Measurements from ENCODE around the gene ZNF385C. TPM values are rescaled to one million over a fixed set of nuclear protein-coding genes. Genes with fewer than 3 reads are reported as not detected.

The ZNF385C gene
- total and polyA plus RNA-seq, 2 of the 13 experiments (the other 11 are each of a cell fraction or from before 2014, with no cell fraction given): 2.3 to 6.1 TPM

GRCh38 chr17:41989702-41990419 is 108.4 kb downstream of the ZNF385C start (continued):
- TF ChIP-seq CENPT (CRISPR knock-in tag; IDR thresholded peaks at IDR 0.05; ENCODE audit: low read depth) (no peak), MAFK (conservative IDR thresholded peaks at IDR 0.05 in 1 of 2, IDR thresholded peaks at IDR 0.05 in 1 of 2; ENCODE audit: low read length in 2 of 2) (no peak), MAF1 (CRISPR knock-in tag; IDR thresholded peaks at IDR 0.05; ENCODE audit: borderline replicate concordance) (no peak), ZNF572 (CRISPR knock-in tag; IDR thresholded peaks at IDR 0.05) (no peak), STAT6 (CRISPR knock-in tag; IDR thresholded peaks at IDR 0.05; ENCODE audit: borderline replicate concordance) (no peak), ZBTB4 (CRISPR knock-in tag; IDR thresholded peaks at IDR 0.05; ENCODE audit: borderline replicate concordance) (no peak), RBFOX2 (IDR thresholded peaks at IDR 0.05; ENCODE audit: low read depth, low read length) (no peak), ZNF30 (CRISPR knock-in tag; IDR thresholded peaks at IDR 0.05) (no peak), ARHGAP35 (CRISPR knock-in tag; IDR thresholded peaks at IDR 0.05; ENCODE audit: borderline replicate concordance) (no peak), SP4 (CRISPR knock-in tag; IDR thresholded peaks at IDR 0.05) (no peak), MEIS1 (CRISPR knock-in tag; IDR thresholded peaks at IDR 0.05; ENCODE audit: borderline replicate concordance) (no peak), RORA (CRISPR knock-in tag; IDR thresholded peaks at IDR 0.05) (no peak), TFDP2 (CRISPR knock-in tag; IDR thresholded peaks at IDR 0.05) (no peak), GZF1 (CRISPR knock-in tag; IDR thresholded peaks at IDR 0.05) (no peak), ELF3 (CRISPR knock-in tag; IDR thresholded peaks at IDR 0.05) (peak; percentile 49; the same call in 1 of the 2 replicates), ETV6 (CRISPR knock-in tag; conservative IDR thresholded peaks at IDR 0.05) (no peak), SALL1 (CRISPR knock-in tag; IDR thresholded peaks at IDR 0.05) (peak; percentile 63; the same call in 1 of the 2 replicates), SMAD9 (CRISPR knock-in tag; IDR thresholded peaks at IDR 0.05) (no peak), CBX1 (IDR thresholded peaks at IDR 0.05; ENCODE audit: low read depth) (no peak), ZSCAN20 (CRISPR knock-in tag; IDR thresholded peaks at IDR 0.05; ENCODE audit: borderline replicate concordance) (no peak), GPBP1L1 (CRISPR knock-in tag; IDR thresholded peaks at IDR 0.05) (no peak), PHF21A (CRISPR knock-in tag; IDR thresholded peaks at IDR 0.05) (peak; percentile 96)
